ENCODE results near the gene ACTN4. TPM values are rescaled to one million over a fixed set of nuclear protein-coding genes. Genes with fewer than 3 reads are reported as not detected.
A peak's percentile ranks its signal among the peaks of the same experiment; 100 is the strongest.

ACTN4 gene
- total RNA-seq, 1 experiment from 2014 or later, result 1,233 TPM

DNA sequence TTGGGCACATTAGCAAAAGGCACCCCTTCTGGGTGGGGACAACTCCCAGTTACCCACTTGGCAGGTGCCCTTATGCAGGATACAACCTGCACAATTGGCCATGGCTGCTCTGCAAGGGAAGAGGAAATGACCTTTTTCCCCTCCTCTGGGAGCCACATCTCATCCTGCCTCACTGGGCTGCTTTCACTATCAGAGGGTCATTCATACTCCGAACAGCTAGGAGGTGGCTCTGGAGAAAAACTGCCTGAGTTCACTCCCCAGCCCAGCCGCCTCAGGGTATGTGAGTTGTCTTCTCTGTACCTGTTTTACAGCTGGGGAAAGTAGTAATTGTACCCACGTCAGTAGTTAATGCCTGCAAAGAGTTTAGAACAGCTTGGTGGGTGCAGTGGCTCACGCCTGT is 7.1 kb upstream of the ACTN4 start:
- Histone ChIP-seq H3K4me1 (replicated peaks; ENCODE audit: insufficient read depth) (peaks cover 44% of the 10 kb centered on the region), H3K4me3 (no peak overlapping the region), H3K79me2 (ENCODE audit: low read depth) (peaks cover 5% of the 10 kb centered on the region), H3K27ac (no peak overlapping the region), H3K27me3 (ENCODE audit: insufficient read depth, low read depth) (no peaks in the 10 kb centered on the region), H3K9me3 (ENCODE audit: insufficient read depth, low read depth) (no peaks in the 10 kb centered on the region), H3K36me3 (ENCODE audit: low read depth) (peaks cover 4% of the 10 kb centered on the region; the same call in 1 of the 2 replicates), H3K4me2 (no peak overlapping the region), H2AFZ (no peak overlapping the region), H3K9me2 (ENCODE audit: insufficient read depth) (no peaks in the 10 kb centered on the region), H4K20me1 (ENCODE audit: insufficient read depth) (no peaks in the 10 kb centered on the region), H3F3A (ENCODE audit: insufficient read depth, low read depth) (peaks cover 38% of the 10 kb centered on the region; the same call in 1 of the 2 replicates)
- BruUV-seq (replicated peaks), result no TSS peak
- intact Hi-C loops (cut with micrococcal nuclease; ENCODE audit: unreplicated experiment), result no loop called here
- POLR2A ChIA-PET (ENCODE audit: unreplicated experiment), result interaction anchor here (0.6 kb wide), 1 partner anchor 225 kb away, joined by 7 read pairs; no protein-coding TSS in a partner anchor
- no peak for DNase-seq
- TF ChIP-seq EZH2 (IDR thresholded peaks at IDR 0.05; ENCODE audit: low read depth), result no peak
- TF ChIP-seq, protein P1, sequence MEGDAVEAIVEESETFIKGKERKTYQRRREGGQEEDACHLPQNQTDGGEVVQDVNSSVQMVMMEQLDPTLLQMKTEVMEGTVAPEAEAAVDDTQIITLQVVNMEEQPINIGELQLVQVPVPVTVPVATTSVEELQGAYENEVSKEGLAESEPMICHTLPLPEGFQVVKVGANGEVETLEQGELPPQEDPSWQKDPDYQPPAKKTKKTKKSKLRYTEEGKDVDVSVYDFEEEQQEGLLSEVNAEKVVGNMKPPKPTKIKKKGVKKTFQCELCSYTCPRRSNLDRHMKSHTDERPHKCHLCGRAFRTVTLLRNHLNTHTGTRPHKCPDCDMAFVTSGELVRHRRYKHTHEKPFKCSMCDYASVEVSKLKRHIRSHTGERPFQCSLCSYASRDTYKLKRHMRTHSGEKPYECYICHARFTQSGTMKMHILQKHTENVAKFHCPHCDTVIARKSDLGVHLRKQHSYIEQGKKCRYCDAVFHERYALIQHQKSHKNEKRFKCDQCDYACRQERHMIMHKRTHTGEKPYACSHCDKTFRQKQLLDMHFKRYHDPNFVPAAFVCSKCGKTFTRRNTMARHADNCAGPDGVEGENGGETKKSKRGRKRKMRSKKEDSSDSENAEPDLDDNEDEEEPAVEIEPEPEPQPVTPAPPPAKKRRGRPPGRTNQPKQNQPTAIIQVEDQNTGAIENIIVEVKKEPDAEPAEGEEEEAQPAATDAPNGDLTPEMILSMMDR (conservative IDR thresholded peaks at IDR 0.05), result no peak
- CTCF ChIA-PET, result no interaction called here

DNA sequence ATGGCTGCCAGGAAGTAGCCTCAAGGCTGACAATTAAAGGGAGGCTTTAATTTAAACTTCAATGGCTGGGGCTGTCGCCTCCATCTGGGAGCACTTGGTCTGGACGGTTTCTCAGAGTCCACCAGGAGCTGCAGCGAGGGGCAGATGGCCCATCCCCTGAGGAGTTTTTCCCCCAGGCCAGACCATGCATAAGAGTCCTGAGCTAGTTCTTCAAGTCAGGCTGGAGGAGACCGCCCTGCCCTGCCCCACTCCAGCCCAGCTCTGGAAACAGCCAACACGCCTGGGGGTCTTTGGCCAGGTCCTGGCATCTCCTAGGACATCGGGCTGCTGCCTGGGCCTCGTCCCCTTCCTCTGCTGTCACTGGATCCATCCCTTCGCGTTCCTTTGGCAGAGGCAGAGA is 5.3 kb upstream of the ACTN4 start:
- no peaks in the 10 kb centered on the region for H3K36me3 ChIP-seq (ENCODE audit: low read depth)
- no peaks in the 10 kb centered on the region; the same call in 1 of the 2 replicates for H3K79me2 ChIP-seq (ENCODE audit: low read depth)
- no peaks in the 10 kb centered on the region for H3K9me3 ChIP-seq (ENCODE audit: insufficient read depth, low read depth)
- peaks cover 32% of the 10 kb centered on the region for H3K4me1 ChIP-seq (replicated peaks; ENCODE audit: insufficient read depth)
- H3K27ac ChIP-seq, result no peak overlapping the region
- intact Hi-C loops (cut with micrococcal nuclease; ENCODE audit: unreplicated experiment), result no loop called here
- peaks cover 26% of the 10 kb centered on the region; the same call in 1 of the 2 replicates for H3F3A ChIP-seq (ENCODE audit: insufficient read depth, low read depth)
- no peak for DNase-seq
- no peaks in the 10 kb centered on the region for H4K20me1 ChIP-seq (ENCODE audit: insufficient read depth)
- H3K4me3 ChIP-seq, result no peak overlapping the region
- no peak for TF ChIP-seq EZH2 (IDR thresholded peaks at IDR 0.05; ENCODE audit: low read depth)
- TF ChIP-seq, protein P1 (conservative IDR thresholded peaks at IDR 0.05), result no peak
- no peaks in the 10 kb centered on the region for H3K9me2 ChIP-seq (ENCODE audit: insufficient read depth)
- H2AFZ ChIP-seq, result no peak overlapping the region
- no peak overlapping the region for H3K4me2 ChIP-seq
- CTCF ChIA-PET, result no interaction called here
- no peaks in the 10 kb centered on the region for H3K27me3 ChIP-seq (ENCODE audit: insufficient read depth, low read depth)
- POLR2A ChIA-PET (ENCODE audit: unreplicated experiment), result no interaction called here
- BruUV-seq (replicated peaks), result no TSS peak

DNA sequence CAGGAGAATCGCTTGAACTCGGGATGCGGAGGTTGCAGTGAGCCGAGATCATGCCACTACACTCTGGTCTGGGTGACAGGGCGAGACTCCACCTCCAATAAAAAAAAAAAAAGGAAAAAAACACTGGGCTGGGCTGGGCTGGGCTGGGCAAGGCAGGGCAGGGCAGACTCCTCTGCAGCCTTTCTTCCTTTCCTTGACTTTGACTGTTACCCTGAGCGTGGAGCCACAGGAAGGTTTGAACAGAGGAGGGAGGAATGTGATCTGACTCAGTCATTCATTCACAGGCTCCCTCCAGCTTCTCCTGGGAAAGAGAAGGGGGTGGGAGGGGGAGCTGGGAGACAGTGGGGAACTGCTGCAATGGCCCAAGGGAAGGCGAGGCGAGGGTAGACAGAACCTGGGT is 2.7 kb upstream of the ACTN4 start:
- no peak overlapping the region for H3K4me3 ChIP-seq
- peaks cover 11% of the 10 kb centered on the region; the same call in 1 of the 2 replicates for H4K20me1 ChIP-seq (ENCODE audit: insufficient read depth)
- intact Hi-C loops (cut with micrococcal nuclease; ENCODE audit: unreplicated experiment), result no loop called here
- TF ChIP-seq, protein P1 (conservative IDR thresholded peaks at IDR 0.05), result no peak
- TF ChIP-seq EZH2 (IDR thresholded peaks at IDR 0.05; ENCODE audit: low read depth), result no peak
- no peaks in the 10 kb centered on the region for H3K27me3 ChIP-seq (ENCODE audit: insufficient read depth, low read depth)
- 0 out of 2 replicates have a peak overlapping the region, but pooled peaks have one; percentile 6 for H3K4me2 ChIP-seq
- peaks cover 13% of the 10 kb centered on the region for H3K4me1 ChIP-seq (replicated peaks; ENCODE audit: insufficient read depth)
- peak in 1 of 2 experiments; percentile 49 for DNase-seq
- H3K9me2 ChIP-seq (ENCODE audit: insufficient read depth), result no peaks in the 10 kb centered on the region
- H3K27ac ChIP-seq, result peak overlapping the region; percentile 16; the same call in 1 of the 2 replicates
- peaks cover 23% of the 10 kb centered on the region for H3K79me2 ChIP-seq (ENCODE audit: low read depth)
- no peaks in the 10 kb centered on the region for H3K9me3 ChIP-seq (ENCODE audit: insufficient read depth, low read depth)
- ChIA-PET POLR2A (ENCODE audit: unreplicated experiment) (interaction anchor here (0.6 to 1.1 kb wide), 2 partner anchors 18 to 89 kb away, joined by 4 to 10 read pairs; no protein-coding TSS in a partner anchor), CTCF (interaction anchor here (0.5 to 0.6 kb wide), 2 partner anchors 186 to 987 kb away, joined by 3 to 12 read pairs; no protein-coding TSS in a partner anchor)
- no TSS peak for BruUV-seq (replicated peaks)
- H2AFZ ChIP-seq, result no peak overlapping the region
- peaks cover 27% of the 10 kb centered on the region for H3F3A ChIP-seq (ENCODE audit: insufficient read depth, low read depth)
- 0 out of 2 replicates have a peak, but pooled peaks cover 5% of the 10 kb centered on the region for H3K36me3 ChIP-seq (ENCODE audit: low read depth)

Measured in PC-9 (cell line).